Measurements from ENCODE around the gene SLC6A11.

Gene SLC6A11

GRCh38 chr3:10980312-10980711, 164.3 kb downstream of the SLC6A11 start:
- H3K4me3 Mint-ChIP-seq = no peak overlapping the region
- peaks cover 0 to 5% of the 10 kb centered on the region in 2 donors for H3K4me1 Mint-ChIP-seq
- DNase-seq = no peak
- no peaks in the 10 kb centered on the region for H3K36me3 Mint-ChIP-seq
- ATAC-seq (replicated peaks) = no peak
- peaks cover 0 to 4% of the 10 kb centered on the region in 2 donors for H3K9me3 Mint-ChIP-seq
- H3K27me3 Mint-ChIP-seq = peaks cover 31 to 35% of the 10 kb centered on the region in 2 donors
- H3K27ac Mint-ChIP-seq = no peak overlapping the region

- ATAC-seq (replicated peaks) = no peak
- Mint-ChIP-seq H3K4me1 (peaks cover 0 to 5% of the 10 kb centered on the region in 2 donors), H3K36me3 (no peaks in the 10 kb centered on the region), H3K9me3 (peaks cover 0 to 4% of the 10 kb centered on the region in 2 donors), H3K27me3 (peaks cover 31 to 35% of the 10 kb centered on the region in 2 donors), H3K27ac (no peak overlapping the region), H3K4me3 (no peak overlapping the region)
- no peak for DNase-seq
Observed at GRCh38 chr3:10981031-10981430, 165.0 kb downstream of the SLC6A11 start.

- H3K4me3 Mint-ChIP-seq = no peak overlapping the region
- H3K9me3 Mint-ChIP-seq = no peaks in the 10 kb centered on the region
- DNase-seq = no peak
- H3K36me3 Mint-ChIP-seq = no peaks in the 10 kb centered on the region
- H3K27ac Mint-ChIP-seq = no peak overlapping the region
- ATAC-seq (replicated peaks) = no peak
- no peaks in the 10 kb centered on the region for H3K4me1 Mint-ChIP-seq
- H3K27me3 Mint-ChIP-seq = peaks cover 24 to 34% of the 10 kb centered on the region in 2 donors
Observed at GRCh38 chr3:10981961-10982360, 165.9 kb downstream of the SLC6A11 start.

- H3K36me3 Mint-ChIP-seq = no peaks in the 10 kb centered on the region
- no peak overlapping the region for H3K4me3 Mint-ChIP-seq
- DNase-seq = no peak
- H3K9me3 Mint-ChIP-seq = no peaks in the 10 kb centered on the region
- peaks cover 20 to 35% of the 10 kb centered on the region in 2 donors for H3K27me3 Mint-ChIP-seq
- no peak for ATAC-seq (replicated peaks)
- H3K27ac Mint-ChIP-seq = no peak overlapping the region
- no peaks in the 10 kb centered on the region for H3K4me1 Mint-ChIP-seq
Observed at GRCh38 chr3:10982782-10983181, 166.8 kb downstream of the SLC6A11 start.

GRCh38 chr3:10983219-10983916, 167.3 kb downstream of the SLC6A11 start:
- Mint-ChIP-seq H3K9me3 (no peaks in the 10 kb centered on the region), H3K4me3 (no peak overlapping the region), H3K27ac (no peak overlapping the region), H3K36me3 (no peaks in the 10 kb centered on the region), H3K4me1 (no peaks in the 10 kb centered on the region), H3K27me3 (peaks cover 14 to 33% of the 10 kb centered on the region in 2 donors)
- DNase-seq (peak; percentile 6), ATAC-seq (replicated peaks) (peak; percentile 60 to 68)

GRCh38 chr3:10984371-10984896, 168.4 kb downstream of the SLC6A11 start:
- no peaks in the 10 kb centered on the region for H3K36me3 Mint-ChIP-seq
- no peaks in the 10 kb centered on the region for H3K4me1 Mint-ChIP-seq
- DNase-seq (no peak), ATAC-seq (replicated peaks) (no peak)
- H3K27me3 Mint-ChIP-seq = peaks cover 17 to 41% of the 10 kb centered on the region in 2 donors
- H3K27ac Mint-ChIP-seq = no peak overlapping the region
- H3K9me3 Mint-ChIP-seq = peaks cover 0 to 2% of the 10 kb centered on the region in 2 donors
- no peak overlapping the region for H3K4me3 Mint-ChIP-seq

GRCh38 chr3:10985181-10985580, 169.2 kb downstream of the SLC6A11 start:
- Mint-ChIP-seq H3K9me3 (peaks cover 0 to 2% of the 10 kb centered on the region in 2 donors), H3K27ac (no peak overlapping the region), H3K36me3 (no peaks in the 10 kb centered on the region), H3K4me3 (no peak overlapping the region), H3K27me3 (peaks cover 21 to 40% of the 10 kb centered on the region in 2 donors), H3K4me1 (no peaks in the 10 kb centered on the region)
- no peak for ATAC-seq (replicated peaks)
- DNase-seq = no peak

- peaks cover 0 to 5% of the 10 kb centered on the region in 2 donors for H3K9me3 Mint-ChIP-seq
- H3K27ac Mint-ChIP-seq = no peak overlapping the region
- no peak overlapping the region for H3K4me3 Mint-ChIP-seq
- peaks cover 25 to 48% of the 10 kb centered on the region in 2 donors for H3K27me3 Mint-ChIP-seq
- peaks cover 0 to 2% of the 10 kb centered on the region in 2 donors for H3K4me1 Mint-ChIP-seq
- H3K36me3 Mint-ChIP-seq = no peaks in the 10 kb centered on the region
- ATAC-seq (replicated peaks) = no peak
- no peak for DNase-seq
Observed at GRCh38 chr3:10986592-10986991, 170.6 kb downstream of the SLC6A11 start.

- H3K27me3 Mint-ChIP-seq = peaks cover 31 to 50% of the 10 kb centered on the region in 2 donors
- no peak for DNase-seq
- ATAC-seq (replicated peaks) = no peak
- peaks cover 5 to 6% of the 10 kb centered on the region in 2 donors for H3K4me1 Mint-ChIP-seq
- H3K27ac Mint-ChIP-seq = no peak overlapping the region
- peaks cover 0 to 5% of the 10 kb centered on the region in 2 donors for H3K9me3 Mint-ChIP-seq
- no peaks in the 10 kb centered on the region for H3K36me3 Mint-ChIP-seq
- H3K4me3 Mint-ChIP-seq = no peak overlapping the region
Observed at GRCh38 chr3:10988001-10988665, 172.1 kb downstream of the SLC6A11 start.

- Mint-ChIP-seq H3K27ac (no peak overlapping the region), H3K27me3 (peaks cover 32 to 59% of the 10 kb centered on the region in 2 donors), H3K4me1 (peaks cover 6 to 7% of the 10 kb centered on the region in 2 donors), H3K4me3 (no peak overlapping the region), H3K9me3 (peaks cover 0 to 5% of the 10 kb centered on the region in 2 donors), H3K36me3 (no peaks in the 10 kb centered on the region)
- DNase-seq (no peak), ATAC-seq (replicated peaks) (no peak)
Observed at GRCh38 chr3:10988991-10989484, 173.0 kb downstream of the SLC6A11 start.
